RWPE2 (cell line): ENCODE data around the gene ACMSD.
"Not testable (repeated sequence)": the region's sequence is repeated elsewhere in the genome, so short reads cannot be mapped to it uniquely, and the experiment has no call there.

Experiments
- ATAC-seq: fragments of 200-7000 bp; cut with Tn5 transposase; 3 replicates; pipeline ENCODE4 v1.9.1; 2021; ENCODE audit warnings: low read depth
- DNase-seq: peaks from one replicate; pipeline ENCODE4 v3.0.0-alpha.2; 2020; ENCODE audit warnings: low spot score
- H3K27ac ChIP-seq: fragments of 450-650 bp; 2 replicates; pipeline ENCODE4 v1.5.1; 2017; ENCODE audit warnings: mild to moderate bottlenecking; ENCODE audit not compliant: poor library complexity, severe bottlenecking
- H3K27me3 ChIP-seq: fragments of 250-450 bp; sonication (Bioruptor Pico); 2 replicates; pipeline ENCODE4 v1.5.1; 2021; ENCODE audit warnings: mild to moderate bottlenecking, moderate library complexity; ENCODE audit not compliant: insufficient read depth, poor library complexity, severe bottlenecking
- H3K36me3 ChIP-seq: fragments of 250-450 bp; sonication (Bioruptor Pico); 2 replicates; pipeline ENCODE4 v1.5.1; 2020; ENCODE audit warnings: low read depth, mild to moderate bottlenecking, moderate library complexity
- H3K4me1 ChIP-seq: fragments of 250-450 bp; sonication (Bioruptor Pico); 2 replicates; pipeline ENCODE4 v1.5.1; 2021; ENCODE audit warnings: mild to moderate bottlenecking, moderate library complexity; ENCODE audit not compliant: insufficient read depth, poor library complexity, severe bottlenecking
- H3K4me3 ChIP-seq: fragments of 250-450 bp; sonication (Bioruptor Pico); 2 replicates; pipeline ENCODE4 v1.5.1; 2021; ENCODE audit warnings: mild to moderate bottlenecking, moderate library complexity; ENCODE audit not compliant: severe bottlenecking
- H3K9me3 ChIP-seq: fragments of 250-450 bp; sonication (Bioruptor Pico); 2 replicates; pipeline ENCODE4 v1.5.1; 2021; ENCODE audit warnings: mild to moderate bottlenecking, moderate library complexity; ENCODE audit not compliant: severe bottlenecking
- CTCF ChIP-seq: fragments of 450-650 bp; IDR thresholded peaks from one replicate; pipeline ENCODE4 v1.5.1; 2017; ENCODE audit warnings: mild to moderate bottlenecking, moderate library complexity; ENCODE audit not compliant: poor library complexity, severe bottlenecking

ACMSD gene

GRCh38 chr2:134892282-134893035 lies 54.0 kb downstream of the ACMSD start:
- Histone ChIP-seq H3K27ac (no peak overlapping the region), H3K4me1 (no peaks in the 10 kb centered on the region), H3K27me3 (no peaks in the 10 kb centered on the region), H3K9me3 (no peaks in the 10 kb centered on the region), H3K36me3 (no peaks in the 10 kb centered on the region), H3K4me3 (no peak overlapping the region)
- no peak for TF ChIP-seq CTCF
- DNase-seq (no peak), ATAC-seq (no peak)

GRCh38 chr2:134897932-134898331 lies 59.5 kb downstream of the ACMSD start:
- Histone ChIP-seq H3K9me3 (no peaks in the 10 kb centered on the region), H3K27me3 (no peaks in the 10 kb centered on the region), H3K36me3 (no peaks in the 10 kb centered on the region), H3K4me3 (no peak overlapping the region), H3K27ac (no peak overlapping the region), H3K4me1 (no peaks in the 10 kb centered on the region)
- no peak for ATAC-seq
- TF ChIP-seq CTCF: peak; percentile 71
- DNase-seq: no peak

GRCh38 chr2:134899204-134899603 lies 60.8 kb downstream of the ACMSD start:
- H3K4me3 ChIP-seq: no peak overlapping the region
- ATAC-seq: no peak
- no peaks in the 10 kb centered on the region for H3K4me1 ChIP-seq
- no peak overlapping the region for H3K27ac ChIP-seq
- TF ChIP-seq CTCF: no peak
- no peaks in the 10 kb centered on the region for H3K27me3 ChIP-seq
- H3K36me3 ChIP-seq: no peaks in the 10 kb centered on the region
- no peaks in the 10 kb centered on the region for H3K9me3 ChIP-seq
- no peak for DNase-seq

- ATAC-seq (peak; percentile 76), DNase-seq (no peak)
- no peaks in the 10 kb centered on the region for H3K36me3 ChIP-seq
These were observed 61.7 kb downstream of the ACMSD start for GRCh38 chr2:134900151-134900550.

GRCh38 chr2:134903701-134904100 lies 65.3 kb downstream of the ACMSD start:
- not testable (repeated sequence) for H3K36me3 ChIP-seq, H3K4me3 ChIP-seq, DNase-seq, H3K4me1 ChIP-seq, H3K9me3 ChIP-seq, H3K27me3 ChIP-seq, H3K27ac ChIP-seq, ATAC-seq

More at GRCh38 chr2:134900151-134900550, 61.7 kb downstream of the ACMSD start:
- TF ChIP-seq CTCF: no peak
- Histone ChIP-seq H3K4me3 (no peak overlapping the region), H3K27me3 (no peaks in the 10 kb centered on the region), H3K27ac (no peak overlapping the region), H3K9me3 (no peaks in the 10 kb centered on the region), H3K4me1 (no peaks in the 10 kb centered on the region)
